Adrenal gland (tissue), 12 donors: ENCODE measurements around the gene FRY. TPM values are rescaled to one million over a fixed set of nuclear protein-coding genes. Genes with fewer than 3 reads are reported as not detected.

Experiments used
- DNase-seq, 7 donors: peaks; one replicate each; pipeline ENCODE4 v3.0.0-alpha.2; 2019 to 2020
- H3K27ac ChIP-seq, 5 donors: fragments of 200-600 bp; sonication (generic) in 4 of 5; 1 replicate in 3 of 5; 2 replicates in 2 of 5; pipeline versions ENCODE4 v1.5.1 to v1.8.0; 2016 to 2020; ENCODE audit warnings: mild to moderate bottlenecking in 1 of 5
- H3K27me3 ChIP-seq: fragments of 200-600 bp; 2 replicates; pipeline ENCODE4 v1.8.0; 2021
- H3K36me3 ChIP-seq, 2 donors: fragments of 200-600 bp; replicated peaks in 1 of 2; 1 replicate in 1 of 2; 2 replicates in 1 of 2; pipeline versions ENCODE4 v1.5.1 to v1.8.0; 2018 to 2022
- H3K4me1 ChIP-seq, 2 donors: fragments of 200-600 bp; replicated peaks in 1 of 2; 1 replicate in 1 of 2; 2 replicates in 1 of 2; pipeline versions ENCODE4 v1.5.1 to v1.8.0; 2018 to 2021
- H3K4me3 ChIP-seq, 4 donors: fragments of 200-600 bp; sonication (generic) in 3 of 4; one replicate each; pipeline ENCODE4 v1.5.1; 2016 to 2018
- H3K9me3 ChIP-seq, 3 donors: fragments of 200-600 bp; sonication (generic) in 1 of 3; replicated peaks in 1 of 3; 1 replicate in 2 of 3; 2 replicates in 1 of 3; pipeline versions ENCODE4 v1.5.1 to v1.8.0; 2016 to 2021
- POLR2A ChIP-seq, 2 donors: fragments of 450-650 bp; IDR thresholded peaks; one replicate each; pipeline ENCODE4 v1.6.1; 2017; ENCODE audit warnings: antibody characterized with exemption in 2 of 2, mild to moderate bottlenecking in 2 of 2, moderate library complexity in 1 of 2
- WGBS, 4 donors: extraction: QIAGEN DNeasy Blood & Tissue Kit in 2 of 4; methylation state at CpG; one replicate each; pipeline versions ENCODE4 v1.1.5 to v1.1.7; 2013 to 2017; 5-methylcytosine and 5-hydroxymethylcytosine counted together
- intact Hi-C, 2 donors: fragments of 100-400 bp; cut with DNase I; formaldehyde crosslinking; loops; one replicate each; pipeline versions ENCODE4 v1.14.1 to v1.15.0; 2022 to 2023
- polyA plus RNA-seq, 3 donors: library from polyadenylated mRNA; stranded (reverse); fragments of 200-250 nt in 2 of 3; fragments of 350-450 nt in 1 of 3; fragmentation: Illumina TruSeq in 1 of 3; extraction: RNeasy Lipid Tissue Mini Kit (QIAGEN cat#74804) in 1 of 3; gene quantifications; one replicate each; pipeline ENCODE4 v1.2.3, GENCODE V29; 2013 to 2014
- total RNA-seq, 9 donors: library from RNA; depleted of rRNA in 4 of 9; stranded (reverse); fragments of >200 nt in 4 of 9; fragments of 120-200 nt in 1 of 9; fragmentation: NEBNext Ultra II Directional in 1 of 9; extraction: Animal tissue kit (Norgen Biotek cat#: 25700) in 1 of 9; gene quantifications; one replicate each; pipeline versions ENCODE4 v1.1.0 to v1.2.4, GENCODE V29; 2013 to 2023
- TF ChIP-seq, protein P1 (sequence below), 6 experiments: fragments of 450-650 bp in 4 of 6; fragments of 200-600 bp in 2 of 6; sonication (generic) in 1 of 6; IDR thresholded peaks; 1 replicate in 5 of 6; 2 replicates in 1 of 6; pipeline versions ENCODE4 v1.5.1 to v1.8.0; 2016 to 2021; ENCODE audit warnings: antibody characterized with exemption in 6 of 6, mild to moderate bottlenecking in 2 of 6, moderate library complexity in 1 of 6
- donor health status: healthy with polysubstance abuse.
- donor health status: Bipolar disorder and iron deficiency.
- donor health status: DM: yes; HTN: yes; CAD: no.
- donor health status: DM: no; HTN: no; CAD: no.
- donor health status: DM: no; HTN: no; CAD: no.
- donor health status: DM: yes; HTN: yes; CAD: no.

FRY gene
- total and polyA plus RNA-seq, 12 donors = 1.5 to 17.2 (median 7.3) TPM

DNA sequence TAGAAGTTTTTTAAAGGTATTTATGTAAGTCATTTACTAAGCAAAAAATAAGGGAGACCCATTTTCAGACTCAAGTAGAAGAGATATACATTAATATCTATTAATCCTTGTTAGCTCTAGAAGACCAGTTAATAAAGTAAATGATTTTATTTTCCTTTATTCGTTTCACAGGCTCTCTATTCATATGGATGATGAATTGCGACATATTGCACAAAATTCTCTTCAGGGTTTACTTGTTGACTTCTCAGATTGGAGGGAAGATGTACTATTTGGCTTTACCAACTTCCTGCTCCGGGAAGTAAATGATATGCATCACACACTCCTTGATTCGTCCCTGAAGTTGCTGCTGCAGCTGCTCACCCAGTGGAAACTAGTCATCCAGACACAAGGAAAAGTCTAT is 139.3 kb downstream of the FRY start:
- WGBS, 4 donors = 90 to 94% (median 91%) methylated on average over 4 of the region's 4 CpGs
- TF ChIP-seq POLR2A (IDR thresholded peaks at IDR 0.05) = no peak
- TF ChIP-seq, protein P1, sequence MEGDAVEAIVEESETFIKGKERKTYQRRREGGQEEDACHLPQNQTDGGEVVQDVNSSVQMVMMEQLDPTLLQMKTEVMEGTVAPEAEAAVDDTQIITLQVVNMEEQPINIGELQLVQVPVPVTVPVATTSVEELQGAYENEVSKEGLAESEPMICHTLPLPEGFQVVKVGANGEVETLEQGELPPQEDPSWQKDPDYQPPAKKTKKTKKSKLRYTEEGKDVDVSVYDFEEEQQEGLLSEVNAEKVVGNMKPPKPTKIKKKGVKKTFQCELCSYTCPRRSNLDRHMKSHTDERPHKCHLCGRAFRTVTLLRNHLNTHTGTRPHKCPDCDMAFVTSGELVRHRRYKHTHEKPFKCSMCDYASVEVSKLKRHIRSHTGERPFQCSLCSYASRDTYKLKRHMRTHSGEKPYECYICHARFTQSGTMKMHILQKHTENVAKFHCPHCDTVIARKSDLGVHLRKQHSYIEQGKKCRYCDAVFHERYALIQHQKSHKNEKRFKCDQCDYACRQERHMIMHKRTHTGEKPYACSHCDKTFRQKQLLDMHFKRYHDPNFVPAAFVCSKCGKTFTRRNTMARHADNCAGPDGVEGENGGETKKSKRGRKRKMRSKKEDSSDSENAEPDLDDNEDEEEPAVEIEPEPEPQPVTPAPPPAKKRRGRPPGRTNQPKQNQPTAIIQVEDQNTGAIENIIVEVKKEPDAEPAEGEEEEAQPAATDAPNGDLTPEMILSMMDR (IDR thresholded peaks at IDR 0.05) = no peak
- DNase-seq = no peak
- no peaks in the 10 kb centered on the region for H3K4me1 ChIP-seq
- no peak overlapping the region for H3K4me3 ChIP-seq
- H3K27ac ChIP-seq = no peak overlapping the region
- no peaks in the 10 kb centered on the region for H3K9me3 ChIP-seq
- no peaks in the 10 kb centered on the region for H3K36me3 ChIP-seq
- intact Hi-C loops = no loop called here
- no peaks in the 10 kb centered on the region for H3K27me3 ChIP-seq

DNA sequence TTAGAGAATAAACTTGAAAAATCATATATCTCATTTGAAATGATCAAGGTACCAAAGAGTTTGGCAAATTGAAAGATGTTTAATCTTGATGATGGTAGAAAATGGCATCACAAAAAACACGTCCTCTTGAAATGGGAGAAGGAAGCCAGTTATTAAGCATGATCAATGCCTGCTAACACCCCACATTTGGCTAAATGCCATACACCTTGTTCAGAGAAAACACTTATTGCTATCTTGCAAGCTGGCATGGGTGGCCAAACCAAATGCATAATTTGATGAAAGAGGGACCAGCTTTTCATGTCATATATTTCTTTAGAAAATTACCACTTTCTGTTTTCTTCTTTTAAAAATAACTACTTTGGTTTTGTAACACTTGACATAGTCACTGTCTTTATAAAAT is 142.3 kb downstream of the FRY start:
- no peaks in the 10 kb centered on the region for H3K36me3 ChIP-seq
- 38 to 85% (median 72%) methylated on average over 1 of the region's 1 CpG for WGBS, 4 donors
- intact Hi-C loops = no loop called here

DNA sequence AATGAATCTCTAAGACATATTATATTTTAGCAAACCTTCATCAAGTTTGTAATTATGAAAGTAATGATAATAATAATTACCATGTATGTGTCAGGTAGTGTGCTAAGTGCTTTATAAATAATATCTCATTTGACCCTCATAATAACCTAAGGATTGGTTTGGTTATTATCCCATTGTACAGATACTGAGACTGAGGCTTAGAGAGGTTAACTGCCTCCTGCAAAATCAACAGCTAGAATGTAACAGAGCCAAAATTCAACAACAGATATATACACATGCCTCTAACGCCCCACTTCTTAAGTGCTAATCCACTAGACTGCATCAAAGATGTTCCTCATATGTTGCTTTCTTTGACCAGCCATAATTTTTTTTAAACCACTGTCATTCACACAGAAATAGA is 142.8 kb downstream of the FRY start:
- Histone ChIP-seq H3K4me3 (no peak overlapping the region), H3K36me3 (no peaks in the 10 kb centered on the region)
- no peak for TF ChIP-seq POLR2A (IDR thresholded peaks at IDR 0.05)
- TF ChIP-seq, protein P1 (IDR thresholded peaks at IDR 0.05) = no peak

More for the DNA sequence above, 142.3 kb downstream of the FRY start:
- DNase-seq = no peak
- Histone ChIP-seq H3K4me3 (no peak overlapping the region), H3K27me3 (no peaks in the 10 kb centered on the region), H3K9me3 (no peaks in the 10 kb centered on the region), H3K4me1 (no peaks in the 10 kb centered on the region), H3K27ac (no peak overlapping the region)
- TF ChIP-seq, protein P1 (IDR thresholded peaks at IDR 0.05) = no peak
- no peak for TF ChIP-seq POLR2A (IDR thresholded peaks at IDR 0.05)

DNA sequence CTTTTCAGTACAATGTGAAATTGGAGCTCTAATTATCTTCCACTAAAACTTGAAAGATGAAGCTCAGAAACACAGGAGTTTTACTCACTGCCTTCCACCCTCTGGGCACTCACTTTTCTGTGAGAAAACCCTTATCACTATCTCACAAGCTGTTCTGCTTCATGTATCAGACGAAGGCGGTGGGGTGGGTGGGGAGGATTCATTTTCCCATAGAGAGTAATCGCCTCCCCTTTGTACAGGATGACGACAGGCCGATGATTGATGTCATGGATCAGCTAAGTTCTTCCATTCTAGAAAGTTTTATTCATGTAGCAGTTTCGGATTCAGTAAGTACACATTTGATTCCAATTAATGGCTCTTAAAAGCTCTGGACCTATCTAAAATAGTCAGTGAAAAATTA is 143.7 kb downstream of the FRY start:
- WGBS, 4 donors = 71 to 79% (median 74%) methylated on average over 6 of the region's 6 CpGs
- no peaks in the 10 kb centered on the region for H3K36me3 ChIP-seq
- H3K27ac ChIP-seq = no peak overlapping the region
- no peaks in the 10 kb centered on the region for H3K27me3 ChIP-seq
- intact Hi-C loops = no loop called here
- no peak overlapping the region for H3K4me3 ChIP-seq
- H3K4me1 ChIP-seq = no peaks in the 10 kb centered on the region
- DNase-seq = no peak
- H3K9me3 ChIP-seq = no peaks in the 10 kb centered on the region
- no peak for TF ChIP-seq POLR2A (IDR thresholded peaks at IDR 0.05)
- TF ChIP-seq, protein P1 (IDR thresholded peaks at IDR 0.05) = no peak

More for the DNA sequence above, 142.8 kb downstream of the FRY start:
- WGBS, 4 donors = 90 to 95% (median 93%) methylated on average over 1 of the region's 1 CpG
- Histone ChIP-seq H3K4me1 (no peaks in the 10 kb centered on the region), H3K27me3 (no peaks in the 10 kb centered on the region), H3K9me3 (no peaks in the 10 kb centered on the region), H3K27ac (no peak overlapping the region)
- intact Hi-C loops = no loop called here
- DNase-seq = no peak
